Measurements from ENCODE around the gene ACOT6.
A peak's percentile ranks its signal among the peaks of the same experiment; 100 is the strongest.
"Not testable (repeated sequence)": the region's sequence is repeated elsewhere in the genome, so short reads cannot be mapped to it uniquely, and the experiment has no call there.

The ACOT6 gene

DNA sequence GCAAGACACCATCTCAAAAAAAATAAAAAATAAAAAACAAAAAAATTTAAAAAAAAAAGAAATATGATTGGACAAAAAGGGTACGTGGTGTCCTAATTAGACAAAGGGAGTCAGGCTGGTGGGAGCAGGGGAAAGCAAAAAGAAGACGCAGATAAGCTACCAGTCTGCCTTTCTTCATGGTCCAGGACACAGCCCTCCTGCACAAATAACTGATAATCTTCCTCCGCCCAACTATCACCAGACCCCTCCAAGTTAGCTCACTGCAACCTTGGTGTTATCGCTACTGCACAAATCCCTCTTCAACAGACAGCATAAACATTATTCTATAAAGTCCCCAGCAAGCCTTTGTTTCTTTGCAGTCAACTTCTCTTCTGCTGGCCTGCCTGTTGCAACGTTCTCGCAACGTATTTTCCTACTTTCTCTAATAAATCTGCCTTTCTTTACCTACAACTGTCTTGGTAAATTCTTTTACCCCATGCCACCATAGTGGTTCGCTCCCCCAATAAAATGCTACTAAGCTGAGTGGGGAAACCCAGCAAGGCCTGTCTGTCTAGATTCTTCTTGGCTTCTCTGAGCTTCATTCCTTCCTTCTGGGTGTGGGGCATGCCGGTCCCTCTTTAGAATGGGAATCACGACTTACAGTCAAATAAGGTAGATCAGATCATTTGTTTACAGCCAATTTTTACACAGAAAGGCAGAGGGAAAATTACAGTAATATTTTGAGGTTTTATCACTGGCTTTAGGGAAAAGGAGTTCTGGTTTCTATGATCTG is 17.9 kb downstream of the ACOT6 start:
- H3K4me3 ChIP-seq (ENCODE audit: low read depth, low read length): no peak overlapping the region
- no peak for DNase-seq (ENCODE audit: low read depth, low spot score)
- in situ Hi-C loops (cut with HindIII; ENCODE audit: low sequenced_read_pairs): no loop called here
- TF ChIP-seq, protein P1, sequence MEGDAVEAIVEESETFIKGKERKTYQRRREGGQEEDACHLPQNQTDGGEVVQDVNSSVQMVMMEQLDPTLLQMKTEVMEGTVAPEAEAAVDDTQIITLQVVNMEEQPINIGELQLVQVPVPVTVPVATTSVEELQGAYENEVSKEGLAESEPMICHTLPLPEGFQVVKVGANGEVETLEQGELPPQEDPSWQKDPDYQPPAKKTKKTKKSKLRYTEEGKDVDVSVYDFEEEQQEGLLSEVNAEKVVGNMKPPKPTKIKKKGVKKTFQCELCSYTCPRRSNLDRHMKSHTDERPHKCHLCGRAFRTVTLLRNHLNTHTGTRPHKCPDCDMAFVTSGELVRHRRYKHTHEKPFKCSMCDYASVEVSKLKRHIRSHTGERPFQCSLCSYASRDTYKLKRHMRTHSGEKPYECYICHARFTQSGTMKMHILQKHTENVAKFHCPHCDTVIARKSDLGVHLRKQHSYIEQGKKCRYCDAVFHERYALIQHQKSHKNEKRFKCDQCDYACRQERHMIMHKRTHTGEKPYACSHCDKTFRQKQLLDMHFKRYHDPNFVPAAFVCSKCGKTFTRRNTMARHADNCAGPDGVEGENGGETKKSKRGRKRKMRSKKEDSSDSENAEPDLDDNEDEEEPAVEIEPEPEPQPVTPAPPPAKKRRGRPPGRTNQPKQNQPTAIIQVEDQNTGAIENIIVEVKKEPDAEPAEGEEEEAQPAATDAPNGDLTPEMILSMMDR (IDR thresholded peaks at IDR 0.05; ENCODE audit: low read depth, low read length): no peak

DNA sequence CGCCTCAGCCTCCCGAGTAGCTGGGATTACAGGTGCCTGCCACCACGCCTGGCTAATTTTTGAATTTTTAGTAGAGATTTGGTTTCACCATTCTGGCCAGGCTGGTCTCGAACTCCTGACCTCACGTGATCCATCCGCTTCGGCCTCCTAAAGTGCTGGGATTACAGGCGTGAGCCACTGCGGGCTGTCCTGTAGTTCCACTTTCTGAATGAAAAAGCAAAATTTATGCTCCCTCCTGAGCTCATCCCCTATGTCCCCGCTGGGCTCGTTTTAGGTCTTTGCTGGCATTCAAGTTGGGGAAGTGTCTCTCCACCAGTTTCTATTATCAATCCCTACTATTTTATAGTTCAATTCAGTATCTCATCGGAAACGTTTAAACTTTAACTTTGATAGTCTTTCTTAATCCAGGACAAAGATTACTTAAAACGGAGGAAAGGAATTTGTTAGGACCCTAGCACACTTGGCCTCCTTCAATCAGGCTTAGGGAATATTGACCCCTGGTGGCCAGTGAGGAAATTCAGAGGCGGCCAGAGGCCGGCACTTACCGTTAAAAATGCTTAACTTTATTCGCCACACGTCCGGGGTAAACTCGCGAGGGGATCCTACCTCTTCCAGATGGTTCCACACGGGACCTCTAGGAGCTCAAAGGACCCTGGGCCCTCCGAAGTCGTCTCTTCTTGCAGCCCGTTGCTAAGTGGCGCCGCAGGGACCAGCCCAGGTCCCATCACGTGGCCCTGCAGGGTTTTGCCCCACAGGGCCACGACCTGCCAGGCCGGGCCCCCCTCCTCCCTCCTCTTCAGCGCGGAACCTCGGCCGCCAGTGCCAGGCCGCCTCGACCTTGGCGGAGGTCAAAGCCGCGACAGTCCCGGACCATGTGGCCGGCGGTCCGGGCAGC is 21.0 kb downstream of the ACOT6 start:
- peak overlapping the region; percentile 40 for H3K4me3 ChIP-seq (ENCODE audit: low read depth, low read length)
- in situ Hi-C loops (cut with HindIII; ENCODE audit: low sequenced_read_pairs): no loop called here
- TF ChIP-seq, protein P1 (IDR thresholded peaks at IDR 0.05; ENCODE audit: low read depth, low read length): peak; percentile 85
- DNase-seq (ENCODE audit: low read depth, low spot score): peak; percentile 77

DNA sequence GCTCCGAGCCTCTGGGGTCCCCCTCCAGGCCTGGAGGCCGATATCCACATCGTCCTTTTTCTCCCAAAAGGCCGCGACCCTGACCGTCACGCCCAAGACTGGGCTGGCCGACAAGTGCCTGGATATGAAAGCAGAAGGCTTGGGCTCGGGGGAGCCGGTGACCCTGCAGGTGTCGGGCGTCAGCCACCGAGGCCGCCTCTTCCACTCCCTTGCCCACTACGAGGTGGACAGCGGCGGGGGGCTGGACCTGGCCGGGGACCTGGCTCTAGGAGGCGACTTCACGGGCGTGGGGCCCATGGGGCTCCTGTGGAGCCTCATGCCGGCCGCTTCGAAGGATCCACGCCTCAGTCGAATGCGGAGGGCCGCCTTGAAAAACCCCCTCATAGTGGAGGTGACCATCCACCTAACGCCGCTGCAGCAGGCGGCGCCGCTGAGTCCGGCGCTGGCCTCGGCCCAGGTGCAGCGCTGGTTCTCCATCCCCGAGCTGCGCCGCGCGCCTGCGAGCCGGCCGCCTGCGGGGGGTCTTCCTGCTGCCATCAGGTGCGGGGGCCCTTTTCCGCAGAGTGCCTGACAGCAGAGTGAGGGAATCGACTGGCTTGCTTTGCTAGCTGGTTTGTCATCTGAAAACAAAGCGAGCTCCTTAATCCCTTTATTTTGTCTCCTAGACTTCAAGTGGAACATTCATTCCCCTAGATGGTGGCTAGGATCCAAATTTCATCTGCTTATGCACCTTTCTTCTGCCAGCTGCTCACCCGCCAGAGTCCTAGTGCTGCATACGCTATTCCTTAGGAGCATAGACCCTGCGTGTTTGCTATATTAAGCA is 21.9 kb downstream of the ACOT6 start:
- peak overlapping the region; percentile 40 for H3K4me3 ChIP-seq (ENCODE audit: low read depth, low read length)
- TF ChIP-seq, protein P1 (IDR thresholded peaks at IDR 0.05; ENCODE audit: low read depth, low read length): peak; percentile 55
- in situ Hi-C loops (cut with HindIII; ENCODE audit: low sequenced_read_pairs): no loop called here
- peak; percentile 24 for DNase-seq (ENCODE audit: low read depth, low spot score)

DNA sequence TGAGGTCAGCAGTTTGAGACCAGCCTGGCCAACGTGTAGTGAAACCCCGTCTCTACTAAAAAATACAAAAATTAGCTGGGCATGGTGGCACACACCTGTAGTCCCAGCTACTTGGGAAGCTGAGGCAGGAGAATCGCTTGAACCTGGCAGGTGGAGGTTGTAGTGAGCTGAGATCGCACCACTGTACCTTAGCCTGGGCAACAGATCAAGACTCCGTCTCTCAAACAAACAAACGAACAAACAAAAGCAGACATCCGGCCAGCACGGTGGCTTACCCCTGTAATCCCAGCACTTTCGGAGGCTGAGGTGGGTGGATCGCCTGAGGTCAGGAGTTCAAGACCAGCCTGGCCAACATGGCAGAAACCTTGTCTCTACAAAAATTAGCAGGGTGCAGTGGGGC is 24.0 kb downstream of the ACOT6 start:
- in situ Hi-C loops (cut with HindIII; ENCODE audit: low sequenced_read_pairs); DNase-seq (ENCODE audit: low read depth, low spot score); H3K4me3 ChIP-seq (ENCODE audit: low read depth, low read length): not testable (repeated sequence)

DNA sequence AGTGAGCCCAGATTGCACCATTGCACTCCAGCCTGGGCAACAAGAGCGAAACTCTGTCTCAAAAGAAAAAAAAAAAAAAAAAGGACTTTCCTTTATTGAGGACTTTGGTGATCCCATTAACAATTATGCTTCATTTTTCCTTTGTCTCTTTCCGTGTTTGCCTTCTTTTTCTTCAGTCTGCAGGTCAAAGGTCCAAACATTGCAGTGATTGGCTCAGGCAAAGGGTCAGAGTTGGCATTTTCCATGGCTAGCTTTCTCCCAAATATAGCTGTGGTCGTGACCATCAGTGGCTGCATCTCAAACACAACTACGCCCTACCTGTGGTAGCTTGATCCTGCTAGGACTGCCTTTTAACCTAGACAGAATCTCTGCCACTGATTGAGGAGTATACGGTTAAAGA is 25.5 kb downstream of the ACOT6 start:
- TF ChIP-seq, protein P1 (IDR thresholded peaks at IDR 0.05; ENCODE audit: low read depth, low read length): no peak
- DNase-seq (ENCODE audit: low read depth, low spot score): no peak
- H3K4me3 ChIP-seq (ENCODE audit: low read depth, low read length): no peak overlapping the region
- in situ Hi-C loops (cut with HindIII; ENCODE audit: low sequenced_read_pairs): no loop called here

DNA sequence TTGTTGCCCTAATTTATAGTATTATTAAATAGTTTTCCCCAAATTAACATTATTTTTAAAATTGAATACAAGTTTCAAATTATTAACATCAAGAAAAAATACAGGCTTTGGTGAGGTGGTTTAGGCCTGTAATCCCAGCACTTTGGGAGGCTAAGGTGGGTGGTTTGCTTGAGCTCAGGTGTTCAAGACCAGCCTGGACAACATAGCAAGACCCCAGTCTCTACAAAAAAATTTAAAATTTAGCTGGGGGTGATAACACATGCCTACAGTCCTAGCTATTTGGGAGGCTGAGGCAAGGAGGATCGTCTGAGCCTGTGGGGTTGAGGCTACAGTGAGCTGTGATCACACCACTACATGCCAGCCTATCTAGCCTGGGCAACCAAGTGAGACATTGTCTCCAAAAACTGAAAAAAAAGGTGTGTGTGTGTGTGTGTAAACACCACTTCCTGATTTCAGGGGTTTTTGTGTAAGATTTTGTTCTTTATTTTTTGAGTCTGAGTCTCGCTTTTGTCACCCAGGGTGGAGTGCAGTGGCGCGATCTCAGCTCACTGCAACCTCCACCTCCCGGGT is 28.6 kb downstream of the ACOT6 start:
- in situ Hi-C loops (cut with HindIII; ENCODE audit: low sequenced_read_pairs): no loop called here
- DNase-seq (ENCODE audit: low read depth, low spot score): no peak
- TF ChIP-seq, protein P1 (IDR thresholded peaks at IDR 0.05; ENCODE audit: low read depth, low read length): no peak
- no peak overlapping the region for H3K4me3 ChIP-seq (ENCODE audit: low read depth, low read length)
